H7 (cell line): ENCODE measurements around the gene CTDSPL. TPM values are rescaled to one million over a fixed set of nuclear protein-coding genes. Genes with fewer than 3 reads are reported as not detected.

Experiments
- DNase-seq: peaks from one replicate; pipeline ENCODE4 v3.0.0; 2012
- H3K27me3 ChIP-seq: 2 replicates; pipeline ENCODE4 v1.6.0; 2011; ENCODE audit warnings: mild to moderate bottlenecking, low read length; ENCODE audit not compliant: control insufficient read depth, insufficient read depth
- H3K36me3 ChIP-seq: replicated peaks from 2 replicates; pipeline ENCODE4 v1.5.1; 2011; ENCODE audit warnings: low read length; ENCODE audit not compliant: control insufficient read depth, insufficient read depth
- H3K4me3 ChIP-seq: 2 replicates; pipeline ENCODE4 v1.5.1; 2011; ENCODE audit warnings: low read depth, mild to moderate bottlenecking, control low read depth, low read length, moderate library complexity; ENCODE audit not compliant: insufficient read depth
- total RNA-seq: library from RNA; depleted of rRNA; stranded (reverse); fragments of >200 nt; shearing (Covaris generic); gene quantifications from 2 replicates; pipeline ENCODE4 v1.2.3, GENCODE V29; 2014

Gene CTDSPL
- total RNA-seq, 1 experiment from 2014 or later = 20.3 TPM

DNA sequence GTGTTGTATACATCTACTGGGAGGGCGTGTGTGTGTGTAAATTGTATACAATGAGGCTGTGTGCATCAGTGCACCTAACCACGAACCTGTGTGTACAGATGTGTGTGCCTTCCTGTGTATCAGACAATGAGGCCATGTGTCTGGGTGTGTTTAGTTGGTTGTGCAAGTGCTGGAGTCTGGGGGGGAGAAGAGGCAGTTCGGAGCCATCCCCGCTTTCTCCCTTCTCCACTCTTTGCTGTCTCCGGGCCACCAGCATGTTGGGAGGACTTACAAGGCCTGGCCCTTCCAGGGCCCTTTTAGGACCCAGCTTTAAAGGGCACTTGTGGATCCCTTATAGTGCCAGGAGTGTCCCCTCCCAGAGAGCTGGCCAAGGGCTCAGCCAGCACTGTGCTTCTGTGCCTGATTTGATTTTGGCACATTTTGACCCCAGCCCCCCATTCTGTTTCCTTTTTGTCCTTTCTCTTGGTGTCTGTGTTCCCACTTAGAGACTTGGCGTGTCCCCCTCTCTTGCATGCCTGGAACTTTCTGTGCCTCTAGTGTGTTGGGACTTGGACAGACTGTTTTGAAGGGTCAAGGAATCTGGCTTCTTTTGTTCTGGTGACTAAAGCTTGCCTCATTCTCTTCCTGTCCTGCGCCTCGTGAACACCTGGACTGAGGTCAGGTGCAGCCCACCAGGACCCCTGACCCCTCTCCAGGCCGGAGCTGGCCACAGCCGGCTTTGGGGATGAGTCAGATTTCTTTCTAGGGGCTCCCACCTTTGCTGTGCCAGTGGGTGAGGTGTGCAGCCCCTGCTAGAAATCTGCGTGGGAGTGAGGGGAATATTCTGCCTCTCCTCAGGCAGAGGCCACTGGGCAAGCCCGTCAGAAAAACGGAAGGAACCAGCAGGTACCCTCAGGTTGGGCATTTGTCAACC, 1.5 kb downstream of the CTDSPL start:
- peak; percentile 47 for DNase-seq

GRCh38 chr3:37863949-37864822, 2.5 kb downstream of the CTDSPL start:
- Histone ChIP-seq H3K27me3 (peaks cover 14% of the 10 kb centered on the region), H3K36me3 (no peaks in the 10 kb centered on the region), H3K4me3 (no peak overlapping the region)
- peak; percentile 43 for DNase-seq

More for the DNA sequence above, 1.5 kb downstream of the CTDSPL start:
- H3K27me3 ChIP-seq = peaks cover 14% of the 10 kb centered on the region
- no peaks in the 10 kb centered on the region for H3K36me3 ChIP-seq
- peak overlapping the region; percentile 81 for H3K4me3 ChIP-seq

DNA sequence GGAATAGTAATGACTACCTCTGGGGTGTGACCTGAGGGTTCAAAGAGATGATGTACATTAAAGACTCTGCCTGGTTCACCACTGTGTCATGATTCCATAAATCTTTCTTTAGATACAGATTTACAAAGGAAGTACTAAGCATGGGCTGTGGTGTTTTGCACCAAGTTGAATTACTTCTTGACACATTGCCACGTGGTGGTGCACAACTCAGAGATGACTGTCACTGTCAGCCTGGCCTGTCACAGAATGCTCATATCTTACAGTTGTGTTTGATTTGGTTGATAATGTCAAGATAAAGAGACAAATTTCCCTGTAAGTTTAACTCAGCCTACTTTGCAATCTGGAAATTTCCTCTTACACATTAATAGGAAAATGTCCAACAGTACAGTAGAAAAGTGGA, 3.2 kb downstream of the CTDSPL start:
- peaks cover 12% of the 10 kb centered on the region for H3K27me3 ChIP-seq
- DNase-seq = no peak
- H3K4me3 ChIP-seq = no peak overlapping the region
- H3K36me3 ChIP-seq = no peaks in the 10 kb centered on the region

- H3K36me3 ChIP-seq = no peaks in the 10 kb centered on the region
- no peak for DNase-seq
- H3K27me3 ChIP-seq = peaks cover 5% of the 10 kb centered on the region
- no peak overlapping the region for H3K4me3 ChIP-seq
Observed at GRCh38 chr3:37867144-37867543, 5.5 kb downstream of the CTDSPL start.

- DNase-seq = no peak
- no peaks in the 10 kb centered on the region for H3K36me3 ChIP-seq
- no peaks in the 10 kb centered on the region for H3K27me3 ChIP-seq
- no peak overlapping the region for H3K4me3 ChIP-seq
Observed at GRCh38 chr3:37871858-37872257, 10.2 kb downstream of the CTDSPL start.

- no peaks in the 10 kb centered on the region for H3K27me3 ChIP-seq
- no peak for DNase-seq
- H3K36me3 ChIP-seq = no peaks in the 10 kb centered on the region
- H3K4me3 ChIP-seq = no peak overlapping the region
Observed at GRCh38 chr3:37872413-37873160, 10.9 kb downstream of the CTDSPL start.

DNA sequence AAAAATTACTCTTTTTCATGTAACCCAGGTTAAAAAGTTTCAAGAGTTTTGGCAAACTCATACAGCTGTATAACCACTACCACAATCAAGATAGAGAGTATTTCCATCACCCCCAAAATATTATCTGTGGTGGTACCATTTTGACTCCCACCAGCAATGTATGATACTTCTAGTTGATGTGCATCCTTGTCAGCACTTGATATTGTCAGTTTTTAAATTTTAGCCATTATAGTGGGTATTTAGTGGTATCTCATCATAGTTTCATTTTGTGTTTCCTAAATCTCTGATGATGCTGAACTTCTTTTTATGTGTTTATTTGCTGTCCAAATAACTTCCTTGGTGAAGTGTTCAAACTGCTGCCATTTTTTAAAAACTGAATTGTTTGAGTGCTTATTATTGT, 14.6 kb downstream of the CTDSPL start:
- no peaks in the 10 kb centered on the region for H3K36me3 ChIP-seq
- H3K27me3 ChIP-seq = no peaks in the 10 kb centered on the region
- DNase-seq = no peak
- H3K4me3 ChIP-seq = no peak overlapping the region

- no peak overlapping the region for H3K4me3 ChIP-seq
- DNase-seq = no peak
- no peaks in the 10 kb centered on the region for H3K27me3 ChIP-seq
- H3K36me3 ChIP-seq = no peaks in the 10 kb centered on the region
Observed at GRCh38 chr3:37882711-37883110, 21.0 kb downstream of the CTDSPL start.

- H3K36me3 ChIP-seq = no peaks in the 10 kb centered on the region
Observed at GRCh38 chr3:37885814-37886213, 24.1 kb downstream of the CTDSPL start.

DNA sequence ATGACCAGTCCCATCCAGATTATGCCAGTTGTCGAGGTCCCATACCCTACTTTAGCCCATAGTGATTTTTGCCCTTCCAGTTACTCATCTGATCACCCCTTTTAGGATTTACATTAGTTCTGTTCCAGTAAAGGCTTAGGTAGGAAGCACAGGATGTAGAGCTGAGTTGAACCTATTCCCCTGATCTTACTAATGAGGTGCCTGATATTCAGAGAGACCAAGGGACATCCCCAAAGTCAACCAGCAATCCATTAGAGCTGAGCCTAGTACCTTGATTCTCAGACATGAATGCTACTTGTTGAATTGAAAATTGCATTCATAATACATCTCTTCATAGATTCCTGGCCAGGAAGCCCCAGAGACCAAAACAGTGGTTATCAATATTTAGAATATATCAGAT, 24.7 kb downstream of the CTDSPL start:
- Histone ChIP-seq H3K36me3 (no peaks in the 10 kb centered on the region), H3K4me3 (no peak overlapping the region), H3K27me3 (no peaks in the 10 kb centered on the region)
- no peak for DNase-seq

More at GRCh38 chr3:37885814-37886213, 24.1 kb downstream of the CTDSPL start:
- H3K27me3 ChIP-seq = no peaks in the 10 kb centered on the region
- no peak overlapping the region for H3K4me3 ChIP-seq
- no peak for DNase-seq

DNA sequence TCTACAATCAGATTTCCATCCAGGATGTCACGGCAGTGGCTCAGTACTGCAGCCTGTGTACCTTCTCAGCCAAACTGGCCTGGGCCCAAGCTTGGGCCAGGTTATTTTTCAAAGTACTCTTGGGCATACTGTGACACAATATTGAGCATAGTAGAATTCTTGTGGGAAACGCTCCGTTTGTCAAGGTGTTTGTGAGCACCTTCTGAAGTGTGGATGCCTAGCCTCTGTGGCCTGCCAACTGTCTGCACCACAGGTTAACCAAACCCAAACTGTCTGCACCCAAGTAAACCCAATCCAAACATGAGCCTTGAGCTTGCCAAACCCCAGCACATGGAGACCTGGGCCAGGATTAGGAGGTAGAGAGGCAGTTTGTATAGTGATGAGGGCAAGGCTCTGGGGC, 25.4 kb downstream of the CTDSPL start:
- Histone ChIP-seq H3K36me3 (no peaks in the 10 kb centered on the region), H3K27me3 (no peaks in the 10 kb centered on the region), H3K4me3 (no peak overlapping the region)
- DNase-seq = no peak

DNA sequence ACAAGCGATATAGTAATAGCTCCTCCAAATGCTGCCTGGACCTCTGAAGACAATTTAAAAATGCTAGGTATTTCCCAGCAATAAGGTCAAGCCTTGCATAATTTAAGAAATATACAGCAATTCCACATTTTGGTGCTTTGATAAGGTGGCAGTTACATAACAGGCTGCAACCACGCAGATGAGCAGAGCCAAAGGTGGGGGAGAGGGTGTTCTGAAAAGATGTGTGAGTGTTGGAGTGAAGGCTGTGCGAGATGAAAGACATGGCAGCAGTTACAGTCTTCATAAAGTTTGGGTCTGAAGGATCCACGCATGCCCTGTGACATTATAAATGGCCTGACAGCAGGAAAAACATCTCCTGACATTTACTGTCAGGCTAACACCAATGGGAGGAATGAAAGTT, 26.1 kb downstream of the CTDSPL start:
- DNase-seq = no peak
- H3K27me3 ChIP-seq = no peaks in the 10 kb centered on the region
- H3K4me3 ChIP-seq = no peak overlapping the region
- no peaks in the 10 kb centered on the region for H3K36me3 ChIP-seq

- no peaks in the 10 kb centered on the region for H3K27me3 ChIP-seq
- H3K4me3 ChIP-seq = no peak overlapping the region
- H3K36me3 ChIP-seq = no peaks in the 10 kb centered on the region
- DNase-seq = no peak
Observed at GRCh38 chr3:37888421-37888820, 26.7 kb downstream of the CTDSPL start.

DNA sequence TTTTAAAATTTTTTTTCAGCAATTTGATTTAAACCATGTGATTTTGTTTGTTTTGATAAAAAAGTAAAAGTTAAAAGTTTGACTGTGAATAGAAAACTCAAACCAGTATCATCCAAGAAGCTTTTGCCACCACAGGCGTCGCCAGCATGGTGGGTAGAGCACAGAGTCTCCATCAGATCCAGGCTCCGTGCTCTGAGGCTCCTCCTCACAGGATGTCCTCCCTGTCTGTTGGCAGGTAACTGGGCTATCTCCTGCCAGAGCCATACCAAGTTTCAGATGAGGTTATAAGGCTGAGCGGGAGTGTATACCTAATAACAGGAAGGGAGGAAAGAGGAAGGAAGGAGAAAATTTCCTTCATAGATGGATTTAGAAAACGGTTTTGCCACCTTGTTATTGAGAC, 28.8 kb downstream of the CTDSPL start:
- no peak for DNase-seq
- no peak overlapping the region for H3K4me3 ChIP-seq
- no peaks in the 10 kb centered on the region for H3K36me3 ChIP-seq
- H3K27me3 ChIP-seq = no peaks in the 10 kb centered on the region
